CD4-positive, alpha-beta T cell (primary cell): Measurements from ENCODE around the gene ZNF367. TPM values are rescaled to one million over a fixed set of nuclear protein-coding genes. Genes with fewer than 3 reads are reported as not detected.

Source experiments
- ATAC-seq: fragments of 200-7000 bp; cut with Tn5 transposase; one replicate; pipeline ENCODE4 v1.10.0; 2022; ENCODE audit warnings: mild to moderate bottlenecking; ENCODE audit not compliant: poor library complexity
- CTCF ChIA-PET: fragments of 350-600 bp; sonication (Branson Sonifier 250); formaldehyde crosslinking; loops from one replicate; lab custom pipeline; 2021; ENCODE audit warnings: antibody characterized with exemption, inconsistent platforms; lab: Charles Lee
- POLR2A ChIA-PET: fragments of 350-600 bp; sonication (Branson Sonifier 250); formaldehyde crosslinking; loops from one replicate; lab custom pipeline; 2021; ENCODE audit warnings: antibody characterized with exemption, inconsistent platforms; lab: Charles Lee
- DNase-seq, 14 experiments: peaks; one replicate each; pipeline ENCODE4 v3.0.0-alpha.2; 2013 to 2020; ENCODE audit warnings: mixed read lengths in 2 of 14
- H3K27ac ChIP-seq, 2 donors: one replicate each; pipeline versions ENCODE4 v1.5.1 to v1.7.0; 2013; ENCODE audit warnings: low read length in 2 of 2, low read depth in 1 of 2, mild to moderate bottlenecking in 1 of 2
- H3K27me3 ChIP-seq, 2 experiments: 1 replicate in 1 of 2; 2 replicates in 1 of 2; pipeline versions ENCODE4 v1.6.1 to v1.7.0; 2013; ENCODE audit warnings: low read length in 2 of 2, control low read depth in 1 of 2, mild to moderate bottlenecking in 1 of 2, moderate library complexity in 1 of 2; ENCODE audit not compliant: insufficient read depth in 2 of 2, control insufficient read depth in 1 of 2
- H3K36me3 ChIP-seq: one replicate; pipeline ENCODE4 v1.6.1; 2013; ENCODE audit warnings: low read length, control low read depth; ENCODE audit not compliant: insufficient read depth
- H3K4me1 ChIP-seq: one replicate; pipeline ENCODE4 v1.6.1; 2013; ENCODE audit warnings: low read length, control low read depth; ENCODE audit not compliant: insufficient read depth
- H3K4me3 ChIP-seq: one replicate; pipeline ENCODE4 v1.5.1; 2013; ENCODE audit warnings: mild to moderate bottlenecking, low read length, moderate library complexity
- H3K9me3 ChIP-seq, 2 experiments: 1 replicate in 1 of 2; 2 replicates in 1 of 2; pipeline versions ENCODE4 v1.6.1 to v1.7.0; 2013; ENCODE audit warnings: low read length in 2 of 2, mild to moderate bottlenecking in 2 of 2, control low read depth in 1 of 2, moderate library complexity in 1 of 2; ENCODE audit not compliant: control insufficient read depth in 1 of 2, insufficient read depth in 1 of 2
- H3K27ac Mint-ChIP-seq: one replicate; pipeline ENCODE4 v1.8.0; 2020; ENCODE audit warnings: mixed read lengths
- H3K27me3 Mint-ChIP-seq: one replicate; pipeline ENCODE4 v1.8.0; 2021; ENCODE audit warnings: mixed read lengths
- H3K36me3 Mint-ChIP-seq: one replicate; pipeline ENCODE4 v1.8.0; 2021; ENCODE audit warnings: low read depth, mixed read lengths
- H3K4me1 Mint-ChIP-seq: one replicate; pipeline ENCODE4 v1.8.0; 2021; ENCODE audit warnings: low read depth, mixed read lengths
- H3K4me3 Mint-ChIP-seq: one replicate; pipeline ENCODE4 v1.8.0; 2020; ENCODE audit warnings: mild to moderate bottlenecking, mixed read lengths
- H3K9me3 Mint-ChIP-seq: one replicate; pipeline ENCODE4 v1.8.0; 2020; ENCODE audit warnings: mixed read lengths
- CTCF ChIP-seq: fragments of 200-600 bp; IDR thresholded peaks from one replicate; pipeline ENCODE4 v1.8.0; 2022; ENCODE audit warnings: antibody characterized with exemption, mild to moderate bottlenecking
- intact Hi-C, 2 experiments: fragments of 100-400 bp; cut with DNase I in 1 of 2; cut with micrococcal nuclease in 1 of 2; formaldehyde crosslinking; loops; one replicate each; pipeline versions ENCODE4 v1.15.1 to v1.9.0; 2023 to 2025; cut with DNase I, micrococcal nuclease
- polyA plus RNA-seq, 2 donors: library from polyadenylated mRNA; unstranded; fragments of 120-200 nt; gene quantifications; one replicate each; pipeline ENCODE4 v1.2.1, GENCODE V29; 2013
- total RNA-seq, 174 experiments: library from RNA in 2 of 174; stranded (reverse) in 2 of 174; gene quantifications; one replicate each; pipeline ENCODE4 v1.2.3 and lab custom pipeline; 2021 to 2026

Gene ZNF367
- 1 to 10 TPM; 6.5 to 6.7 TPM for total RNA-seq
- polyA plus RNA-seq (2013, experiment 1 of 2), result 3.6 TPM
- polyA plus RNA-seq (2013, experiment 2 of 2), result 4.0 TPM
- total RNA-seq (lab: John Stamatoyannopoulos, UW), result 7.5 to 120 (median 15.2) reads per million in 172 experiments

- intact Hi-C loops, result loop anchor here (2.0 to 10.0 kb wide), 4 partner anchors 32 to 1694 kb away; partner anchors contain the start of genes SLC35D2 (in 2 of the 2), AOPEP (in 1 of the 2) and HABP4 (in 1 of the 2)
- peak; percentile 76 to 95 (median 90) for DNase-seq
- Mint-ChIP-seq H3K4me1 (peaks cover 35% of the 10 kb centered on the region), H3K9me3 (no peaks in the 10 kb centered on the region), H3K36me3 (no peaks in the 10 kb centered on the region), H3K27ac (peak within 1 kb of the TSS; percentile 93), H3K4me3 (peak within 1 kb of the TSS; percentile 93), H3K27me3 (no peaks in the 10 kb centered on the region)
- Histone ChIP-seq H3K36me3 (no peaks in the 10 kb centered on the region), H3K4me1 (peaks cover 39% of the 10 kb centered on the region), H3K27ac (peak within 1 kb of the TSS; percentile 93 to 94), H3K9me3 (no peaks in the 10 kb centered on the region), H3K4me3 (peak within 1 kb of the TSS; percentile 97), H3K27me3 (no peaks in the 10 kb centered on the region)
- no peak for TF ChIP-seq CTCF
- ChIA-PET CTCF (no interaction called here), POLR2A (interaction anchor here (2.6 to 3.8 kb wide), 3 partner anchors 19 to 36 kb away, joined by 7 to 66 read pairs (median 20); partner anchors contain the start of genes HABP4 and SLC35D2)
- peak; percentile 65 for ATAC-seq
Observed at GRCh38 chr9:96418083-96418919, at the start of gene ZNF367. TSS of gene ZNF367 (minus strand) at chr9:96418370. CDS start at chr9:96418032, 338 bp downstream.

GRCh38 chr9:96467784-96468183 lies 49.6 kb upstream of the ZNF367 start:
- H3K36me3 ChIP-seq, result peaks cover 47% of the 10 kb centered on the region
- H3K27me3 ChIP-seq, result no peaks in the 10 kb centered on the region
- H3K4me1 ChIP-seq, result no peaks in the 10 kb centered on the region
- POLR2A ChIA-PET, result no interaction called here
- intact Hi-C loops, result no loop called here
- no peaks in the 10 kb centered on the region for H3K9me3 ChIP-seq
- ATAC-seq (no peak), DNase-seq (no peak)
- H3K27ac ChIP-seq, result no peak overlapping the region
- Mint-ChIP-seq H3K36me3 (peaks cover 61% of the 10 kb centered on the region), H3K27ac (no peak overlapping the region), H3K9me3 (no peaks in the 10 kb centered on the region), H3K27me3 (no peaks in the 10 kb centered on the region), H3K4me1 (no peaks in the 10 kb centered on the region), H3K4me3 (no peak overlapping the region)
- H3K4me3 ChIP-seq, result no peak overlapping the region
- CTCF ChIA-PET, result interaction anchor here (1.4 kb wide), 1 partner anchor 9 kb away, joined by 3 read pairs; no protein-coding TSS in a partner anchor
- no peak for TF ChIP-seq CTCF

GRCh38 chr9:96464426-96464825 lies 46.3 kb upstream of the ZNF367 start:
- H3K4me3 Mint-ChIP-seq, result no peak overlapping the region
- Histone ChIP-seq H3K4me3 (no peak overlapping the region), H3K36me3 (peaks cover 31% of the 10 kb centered on the region), H3K27me3 (no peaks in the 10 kb centered on the region), H3K4me1 (no peaks in the 10 kb centered on the region), H3K27ac (no peak overlapping the region), H3K9me3 (no peaks in the 10 kb centered on the region)
- CTCF ChIA-PET, result no interaction called here
- intact Hi-C loops, result no loop called here
- peaks cover 7% of the 10 kb centered on the region for H3K4me1 Mint-ChIP-seq
- H3K9me3 Mint-ChIP-seq, result no peaks in the 10 kb centered on the region
- peaks cover 75% of the 10 kb centered on the region for H3K36me3 Mint-ChIP-seq
- TF ChIP-seq CTCF, result no peak
- no peak overlapping the region for H3K27ac Mint-ChIP-seq
- DNase-seq (no peak), ATAC-seq (no peak)
- POLR2A ChIA-PET, result no interaction called here
- H3K27me3 Mint-ChIP-seq, result no peaks in the 10 kb centered on the region
